Panc1 (cell line): ENCODE measurements around the gene UNC80. TPM values are rescaled to one million over a fixed set of nuclear protein-coding genes. Genes with fewer than 3 reads are reported as not detected.

ENCODE experiments used
- ATAC-seq: fragments of 200-7000 bp; cut with Tn5 transposase; 2 replicates; pipeline ENCODE4 v1.9.1; 2020; ENCODE audit warnings: mild to moderate bottlenecking, moderate library complexity
- BruUV-seq: library from RNA; stranded (reverse); fragments of 400-500 nt; replicated peaks from 2 replicates; lab custom pipeline; 2021; lab: Mats Ljungman, UMichigan
- CTCF ChIA-PET: fragments of 300-600 bp; sonication (Branson Sonifier 250); formaldehyde crosslinking; loops from one replicate; lab custom pipeline; 2022; ENCODE audit warnings: antibody characterized with exemption; lab: Charles Lee
- POLR2A ChIA-PET: fragments of 300-600 bp; sonication (Branson Sonifier 250); formaldehyde crosslinking; loops from one replicate; lab custom pipeline; 2022; ENCODE audit warnings: antibody characterized with exemption; lab: Charles Lee
- DNase-seq: peaks from one replicate; pipeline ENCODE4 v3.0.0-alpha.2; 2010; ENCODE audit warnings: low read depth, low spot score
- H3K27ac ChIP-seq: 2 replicates; pipeline ENCODE4 v1.5.1; 2011; ENCODE audit warnings: mild to moderate bottlenecking, low read length, inconsistent platforms
- H3K27me3 ChIP-seq: fragments of 200-500 bp; sonication (Bioruptor generic); 2 replicates; pipeline ENCODE4 v1.6.0; 2014; ENCODE audit warnings: low read length, inconsistent platforms; ENCODE audit not compliant: control insufficient read depth, insufficient read depth
- H3K36me3 ChIP-seq: fragments of 200-500 bp; sonication (Bioruptor generic); 2 replicates; pipeline ENCODE4 v1.5.1; 2014; ENCODE audit warnings: inconsistent platforms, mild to moderate bottlenecking, low read length, moderate library complexity; ENCODE audit not compliant: control insufficient read depth, insufficient read depth
- H3K4me1 ChIP-seq: 2 replicates; pipeline ENCODE4 v1.5.1; 2011; ENCODE audit warnings: inconsistent platforms, mild to moderate bottlenecking, low read length, moderate library complexity; ENCODE audit not compliant: control insufficient read depth, insufficient read depth
- H3K4me3 ChIP-seq, 2 experiments: 2 replicates each; pipeline ENCODE4 v1.5.1; 2011 to 2012; ENCODE audit warnings: low read depth in 2 of 2, low read length in 2 of 2, mild to moderate bottlenecking in 2 of 2, inconsistent platforms in 1 of 2, moderate library complexity in 1 of 2
- H3K9me3 ChIP-seq: fragments of 200-500 bp; sonication (Bioruptor generic); 2 replicates; pipeline ENCODE4 v1.5.1; 2014; ENCODE audit warnings: low read depth, mild to moderate bottlenecking, inconsistent platforms, low read length, moderate library complexity; ENCODE audit not compliant: control insufficient read depth, insufficient read depth
- POLR2AphosphoS5 ChIP-seq: IDR thresholded peaks from 2 replicates; pipeline ENCODE4 v1.6.1; 2012; ENCODE audit warnings: mild to moderate bottlenecking, low read depth, low read length, moderate library complexity
- SIN3A ChIP-seq: IDR thresholded peaks from 2 replicates; pipeline ENCODE4 v1.6.1; 2012; ENCODE audit warnings: low read depth, mild to moderate bottlenecking, low read length, moderate library complexity, borderline replicate concordance; ENCODE audit not compliant: insufficient read depth
- TCF7L2 ChIP-seq: IDR thresholded peaks from 2 replicates; pipeline ENCODE4 v1.6.1; 2011; ENCODE audit warnings: mild to moderate bottlenecking, low read depth, low read length, inconsistent platforms
- in situ Hi-C: cut with HindIII; loops from 2 replicates; pipeline ENCODE4 v1.10.0; 2016; ENCODE audit warnings: low sequenced_read_pairs, low pct_unique_long_range_greater_than_20kb
- intact Hi-C: fragments of 100-400 bp; cut with micrococcal nuclease; formaldehyde crosslinking; loops from one replicate; pipeline ENCODE4 v1.10.0; 2022; ENCODE audit not compliant: unreplicated experiment
- total RNA-seq: library from RNA; stranded (reverse); gene quantifications from one replicate; pipeline ENCODE4 v1.2.1, GENCODE V29; 2021; ENCODE audit not compliant: unreplicated experiment
- TF ChIP-seq, protein P1 (sequence below), 2 experiments: IDR thresholded peaks; 2 replicates each; pipeline ENCODE4 v1.6.1; 2011 to 2012; ENCODE audit warnings: low read depth in 2 of 2, control low read depth in 1 of 2, low read length in 1 of 2, mild to moderate bottlenecking in 1 of 2, moderate library complexity in 1 of 2; ENCODE audit not compliant: insufficient read depth in 1 of 2
- TF ChIP-seq, protein P2 (sequence below): fragments of 450-650 bp; IDR thresholded peaks from 2 replicates; pipeline ENCODE4 v1.5.1; 2017; ENCODE audit warnings: mild to moderate bottlenecking

UNC80 gene
- total RNA-seq, 1 experiment from 2014 or later = 0.08 TPM

DNA sequence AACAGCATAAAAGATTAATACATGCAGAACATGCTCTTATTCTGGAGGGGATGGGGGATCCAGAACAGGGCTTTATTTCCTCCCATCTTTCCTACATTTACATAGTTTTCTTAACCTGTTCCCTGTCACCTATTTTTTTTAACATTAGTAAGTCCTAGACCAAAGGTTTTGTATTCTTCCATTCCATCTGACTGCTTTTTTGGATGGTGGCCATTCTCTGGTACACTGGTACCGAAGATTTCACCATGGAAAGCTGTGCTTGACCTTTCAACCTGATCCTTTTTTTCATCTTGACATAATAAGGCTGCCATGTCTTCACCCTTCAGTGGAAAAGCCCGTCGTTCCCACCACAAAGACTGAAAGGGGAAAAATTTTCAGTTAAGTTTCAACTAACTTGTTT is 251.2 kb downstream of the UNC80 start:
- intact Hi-C loops = no loop called here
- no TSS peak for BruUV-seq
- ChIA-PET CTCF (no interaction called here), POLR2A (interaction anchor here (0.6 kb wide), 1 partner anchor 18 kb away, joined by 3 read pairs; no protein-coding TSS in a partner anchor)
- Histone ChIP-seq H3K9me3 (no peaks in the 10 kb centered on the region), H3K27ac (no peak overlapping the region), H3K36me3 (peaks cover 67% of the 10 kb centered on the region), H3K4me1 (no peaks in the 10 kb centered on the region), H3K4me3 (no peak overlapping the region), H3K27me3 (no peaks in the 10 kb centered on the region)
- in situ Hi-C loops = no loop called here
- TF ChIP-seq, protein P1, sequence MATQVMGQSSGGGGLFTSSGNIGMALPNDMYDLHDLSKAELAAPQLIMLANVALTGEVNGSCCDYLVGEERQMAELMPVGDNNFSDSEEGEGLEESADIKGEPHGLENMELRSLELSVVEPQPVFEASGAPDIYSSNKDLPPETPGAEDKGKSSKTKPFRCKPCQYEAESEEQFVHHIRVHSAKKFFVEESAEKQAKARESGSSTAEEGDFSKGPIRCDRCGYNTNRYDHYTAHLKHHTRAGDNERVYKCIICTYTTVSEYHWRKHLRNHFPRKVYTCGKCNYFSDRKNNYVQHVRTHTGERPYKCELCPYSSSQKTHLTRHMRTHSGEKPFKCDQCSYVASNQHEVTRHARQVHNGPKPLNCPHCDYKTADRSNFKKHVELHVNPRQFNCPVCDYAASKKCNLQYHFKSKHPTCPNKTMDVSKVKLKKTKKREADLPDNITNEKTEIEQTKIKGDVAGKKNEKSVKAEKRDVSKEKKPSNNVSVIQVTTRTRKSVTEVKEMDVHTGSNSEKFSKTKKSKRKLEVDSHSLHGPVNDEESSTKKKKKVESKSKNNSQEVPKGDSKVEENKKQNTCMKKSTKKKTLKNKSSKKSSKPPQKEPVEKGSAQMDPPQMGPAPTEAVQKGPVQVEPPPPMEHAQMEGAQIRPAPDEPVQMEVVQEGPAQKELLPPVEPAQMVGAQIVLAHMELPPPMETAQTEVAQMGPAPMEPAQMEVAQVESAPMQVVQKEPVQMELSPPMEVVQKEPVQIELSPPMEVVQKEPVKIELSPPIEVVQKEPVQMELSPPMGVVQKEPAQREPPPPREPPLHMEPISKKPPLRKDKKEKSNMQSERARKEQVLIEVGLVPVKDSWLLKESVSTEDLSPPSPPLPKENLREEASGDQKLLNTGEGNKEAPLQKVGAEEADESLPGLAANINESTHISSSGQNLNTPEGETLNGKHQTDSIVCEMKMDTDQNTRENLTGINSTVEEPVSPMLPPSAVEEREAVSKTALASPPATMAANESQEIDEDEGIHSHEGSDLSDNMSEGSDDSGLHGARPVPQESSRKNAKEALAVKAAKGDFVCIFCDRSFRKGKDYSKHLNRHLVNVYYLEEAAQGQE (IDR thresholded peaks at IDR 0.05; ENCODE audit: insufficient read depth in 1 of 2, low read depth in 2 of 2, low read length in 1 of 2) = no peak
- ATAC-seq = no peak
- no peak for DNase-seq

DNA sequence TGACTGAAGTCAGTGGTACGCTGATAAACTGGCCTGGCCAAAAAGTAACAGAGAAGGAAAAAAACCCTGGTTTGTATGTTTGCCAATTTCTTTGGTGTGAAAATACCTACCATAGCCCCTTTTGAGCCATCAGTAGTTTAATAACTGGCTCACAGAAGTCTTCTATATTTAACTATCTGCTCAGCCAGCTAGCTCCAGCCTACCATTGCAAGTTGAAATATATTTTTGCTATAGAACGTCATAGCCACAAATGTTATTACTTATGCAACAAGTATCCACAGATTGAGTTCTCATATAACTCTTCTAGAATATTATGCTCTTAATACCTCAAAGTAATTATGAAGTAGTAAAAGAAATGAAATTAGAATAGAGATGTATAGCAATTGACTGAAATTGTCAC is 256.0 kb downstream of the UNC80 start:
- H3K4me1 ChIP-seq = no peaks in the 10 kb centered on the region
- no peaks in the 10 kb centered on the region for H3K9me3 ChIP-seq
- ChIA-PET CTCF (interaction anchor here (0.9 kb wide), 1 partner anchor 109 kb away, joined by 3 read pairs; no protein-coding TSS in a partner anchor), POLR2A (no interaction called here)
- H3K27ac ChIP-seq = no peak overlapping the region
- ATAC-seq (no peak), DNase-seq (no peak)
- in situ Hi-C loops = no loop called here
- BruUV-seq = no TSS peak
- H3K4me3 ChIP-seq = no peak overlapping the region
- TF ChIP-seq, protein P2, sequence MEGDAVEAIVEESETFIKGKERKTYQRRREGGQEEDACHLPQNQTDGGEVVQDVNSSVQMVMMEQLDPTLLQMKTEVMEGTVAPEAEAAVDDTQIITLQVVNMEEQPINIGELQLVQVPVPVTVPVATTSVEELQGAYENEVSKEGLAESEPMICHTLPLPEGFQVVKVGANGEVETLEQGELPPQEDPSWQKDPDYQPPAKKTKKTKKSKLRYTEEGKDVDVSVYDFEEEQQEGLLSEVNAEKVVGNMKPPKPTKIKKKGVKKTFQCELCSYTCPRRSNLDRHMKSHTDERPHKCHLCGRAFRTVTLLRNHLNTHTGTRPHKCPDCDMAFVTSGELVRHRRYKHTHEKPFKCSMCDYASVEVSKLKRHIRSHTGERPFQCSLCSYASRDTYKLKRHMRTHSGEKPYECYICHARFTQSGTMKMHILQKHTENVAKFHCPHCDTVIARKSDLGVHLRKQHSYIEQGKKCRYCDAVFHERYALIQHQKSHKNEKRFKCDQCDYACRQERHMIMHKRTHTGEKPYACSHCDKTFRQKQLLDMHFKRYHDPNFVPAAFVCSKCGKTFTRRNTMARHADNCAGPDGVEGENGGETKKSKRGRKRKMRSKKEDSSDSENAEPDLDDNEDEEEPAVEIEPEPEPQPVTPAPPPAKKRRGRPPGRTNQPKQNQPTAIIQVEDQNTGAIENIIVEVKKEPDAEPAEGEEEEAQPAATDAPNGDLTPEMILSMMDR = no peak
- TF ChIP-seq TCF7L2 (no peak), SIN3A (no peak), POLR2AphosphoS5 (no peak)
- TF ChIP-seq, protein P1 (IDR thresholded peaks at IDR 0.05; ENCODE audit: insufficient read depth in 1 of 2, low read depth in 2 of 2, low read length in 1 of 2) = no peak
- H3K36me3 ChIP-seq = peaks cover 27% of the 10 kb centered on the region
- H3K27me3 ChIP-seq = no peaks in the 10 kb centered on the region
- intact Hi-C loops = no loop called here
